A549 (cell line): ENCODE measurements around the gene RALGDS.

Source experiments
- KDM5A ChIP-seq: fragments of 200-600 bp; sonication (generic); IDR thresholded peaks from 2 replicates; pipeline ENCODE4 v1.6.1; 2016; ENCODE audit warnings: antibody characterized with exemption, mild to moderate bottlenecking
- NPAS2 ChIP-seq: fragments of 250-450 bp; sonication (Bioruptor Pico); IDR thresholded peaks from 2 replicates; pipeline ENCODE4 v1.8.0; 2022; ENCODE audit warnings: mild to moderate bottlenecking, moderate library complexity, borderline replicate concordance
- POLR2A ChIP-seq: IDR thresholded peaks from 2 replicates; pipeline ENCODE4 v1.6.1; 2012; ENCODE audit warnings: mild to moderate bottlenecking, low read length
- RAD21 ChIP-seq, 2 experiments: fragments of >200 bp in 1 of 2; sonication (Bioruptor Twin) in 1 of 2; formaldehyde crosslinking in 1 of 2; IDR thresholded peaks in 1 of 2; conservative IDR thresholded peaks in 1 of 2; 2 replicates in 1 of 2; 3 replicates in 1 of 2; pipeline ENCODE4 v1.6.1; 2012 to 2018; ENCODE audit warnings: inconsistent platforms in 1 of 2
- TF ChIP-seq, protein P1 (sequence below): fragments of >200 bp; sonication (Bioruptor Twin); formaldehyde crosslinking; IDR thresholded peaks from 3 replicates; pipeline ENCODE4 v1.5.1; 2016

DNA sequence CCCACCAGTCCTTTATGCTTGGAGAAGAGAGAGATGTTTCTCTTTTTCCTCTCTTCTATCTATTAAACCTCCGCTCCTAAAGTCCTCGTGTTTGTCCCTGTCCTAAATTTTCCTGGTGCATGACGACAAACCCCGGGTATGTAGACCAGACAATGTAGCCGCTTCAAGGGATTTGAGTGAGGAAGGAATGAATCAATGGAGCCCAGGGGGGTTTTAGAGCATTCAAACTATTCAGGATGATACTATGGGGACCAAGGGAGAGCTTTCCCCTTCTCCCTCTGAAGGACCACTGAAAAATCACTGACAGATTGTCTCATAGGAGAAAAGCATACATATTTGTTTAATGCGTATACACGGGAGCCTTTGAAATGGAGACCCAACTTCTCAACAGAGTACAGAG lies 40.9 kb downstream of the RALGDS start:
- TF ChIP-seq, protein P1, sequence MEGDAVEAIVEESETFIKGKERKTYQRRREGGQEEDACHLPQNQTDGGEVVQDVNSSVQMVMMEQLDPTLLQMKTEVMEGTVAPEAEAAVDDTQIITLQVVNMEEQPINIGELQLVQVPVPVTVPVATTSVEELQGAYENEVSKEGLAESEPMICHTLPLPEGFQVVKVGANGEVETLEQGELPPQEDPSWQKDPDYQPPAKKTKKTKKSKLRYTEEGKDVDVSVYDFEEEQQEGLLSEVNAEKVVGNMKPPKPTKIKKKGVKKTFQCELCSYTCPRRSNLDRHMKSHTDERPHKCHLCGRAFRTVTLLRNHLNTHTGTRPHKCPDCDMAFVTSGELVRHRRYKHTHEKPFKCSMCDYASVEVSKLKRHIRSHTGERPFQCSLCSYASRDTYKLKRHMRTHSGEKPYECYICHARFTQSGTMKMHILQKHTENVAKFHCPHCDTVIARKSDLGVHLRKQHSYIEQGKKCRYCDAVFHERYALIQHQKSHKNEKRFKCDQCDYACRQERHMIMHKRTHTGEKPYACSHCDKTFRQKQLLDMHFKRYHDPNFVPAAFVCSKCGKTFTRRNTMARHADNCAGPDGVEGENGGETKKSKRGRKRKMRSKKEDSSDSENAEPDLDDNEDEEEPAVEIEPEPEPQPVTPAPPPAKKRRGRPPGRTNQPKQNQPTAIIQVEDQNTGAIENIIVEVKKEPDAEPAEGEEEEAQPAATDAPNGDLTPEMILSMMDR: no peak
- no peak for TF ChIP-seq POLR2A
- no peak for TF ChIP-seq KDM5A
- TF ChIP-seq RAD21 (conservative IDR thresholded peaks at IDR 0.05 in 1 of 2, IDR thresholded peaks at IDR 0.05 in 1 of 2): no peak
- TF ChIP-seq NPAS2 (CRISPR knock-in tag): no peak
